Adipose tissue (tissue), 3 donors: ENCODE results near the gene TRPM3. TPM values are rescaled to one million over a fixed set of nuclear protein-coding genes. Genes with fewer than 3 reads are reported as not detected.

ENCODE experiments used
- H3K27ac ChIP-seq: one replicate; pipeline ENCODE4 v1.5.1; 2013; ENCODE audit warnings: low read depth, low read length
- WGBS, 3 donors: extraction: QIAGEN DNeasy Blood & Tissue Kit; methylation state at CpG; one replicate each; pipeline ENCODE4 v1.1.7; 2013; 5-methylcytosine and 5-hydroxymethylcytosine counted together
- polyA plus RNA-seq, 3 donors: library from polyadenylated mRNA; stranded (reverse); fragments of 200-250 nt; gene quantifications; one replicate each; pipeline ENCODE4 v1.2.3, GENCODE V29; 2013
- donor health status: healthy with polysubstance abuse.
- donor health status: Bipolar disorder and iron deficiency.
- donor health status: healthy.

Gene TRPM3
- polyA plus RNA-seq, 3 donors: 0.09 to 0.22 (median 0.10) TPM

DNA sequence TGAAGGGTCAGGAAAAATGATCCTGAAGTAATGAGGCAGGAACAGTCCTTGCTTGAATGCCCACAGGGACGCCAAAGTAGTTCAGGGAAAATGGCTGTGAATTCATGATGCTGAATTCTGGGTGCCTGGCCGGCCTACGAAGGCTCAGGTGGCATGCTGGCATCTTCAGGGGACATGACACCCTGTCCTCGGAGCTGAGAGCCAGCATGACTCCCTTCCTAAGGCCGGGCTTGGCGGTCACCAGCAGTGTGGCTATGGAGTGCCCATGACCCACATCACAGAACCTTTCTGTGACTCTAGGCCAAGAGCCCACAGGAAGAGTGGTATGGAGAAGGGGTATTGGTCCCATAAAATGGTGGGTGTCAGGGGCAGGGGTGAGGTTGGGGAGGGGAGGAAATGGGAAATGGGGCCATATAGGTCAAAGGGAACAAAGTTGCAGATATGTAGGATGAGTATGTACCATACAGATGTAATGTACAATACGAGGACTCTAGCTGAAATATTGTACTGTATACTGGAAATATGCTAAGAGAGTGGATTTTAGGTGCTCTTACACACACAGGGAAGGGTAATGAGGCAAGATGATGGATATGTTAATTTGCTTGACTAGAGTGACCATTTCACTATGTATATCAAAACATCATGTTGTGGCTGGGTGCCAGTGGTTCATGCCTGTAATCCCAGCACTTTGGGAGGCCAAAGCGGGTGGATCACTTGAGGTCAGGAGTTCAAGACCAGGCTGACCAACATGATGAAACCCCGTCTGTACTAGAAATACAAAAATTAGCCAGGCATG, 504.2 kb downstream of the TRPM3 start:
- WGBS, 3 donors: 90 to 95% (median 91%) methylated on average over 9 of the region's 9 CpGs
- no peak overlapping the region for H3K27ac ChIP-seq

GRCh38 chr9:70616228-70616990, 505.0 kb downstream of the TRPM3 start:
- WGBS, 3 donors: 89 to 94% (median 92%) methylated on average over 7 of the region's 7 CpGs

GRCh38 chr9:70615464-70616138, 505.8 kb downstream of the TRPM3 start:
- WGBS, 3 donors: 66 to 84% (median 76%) methylated on average over 4 of the region's 4 CpGs
- H3K27ac ChIP-seq: no peak overlapping the region

More at GRCh38 chr9:70616228-70616990, 505.0 kb downstream of the TRPM3 start:
- H3K27ac ChIP-seq: no peak overlapping the region

DNA sequence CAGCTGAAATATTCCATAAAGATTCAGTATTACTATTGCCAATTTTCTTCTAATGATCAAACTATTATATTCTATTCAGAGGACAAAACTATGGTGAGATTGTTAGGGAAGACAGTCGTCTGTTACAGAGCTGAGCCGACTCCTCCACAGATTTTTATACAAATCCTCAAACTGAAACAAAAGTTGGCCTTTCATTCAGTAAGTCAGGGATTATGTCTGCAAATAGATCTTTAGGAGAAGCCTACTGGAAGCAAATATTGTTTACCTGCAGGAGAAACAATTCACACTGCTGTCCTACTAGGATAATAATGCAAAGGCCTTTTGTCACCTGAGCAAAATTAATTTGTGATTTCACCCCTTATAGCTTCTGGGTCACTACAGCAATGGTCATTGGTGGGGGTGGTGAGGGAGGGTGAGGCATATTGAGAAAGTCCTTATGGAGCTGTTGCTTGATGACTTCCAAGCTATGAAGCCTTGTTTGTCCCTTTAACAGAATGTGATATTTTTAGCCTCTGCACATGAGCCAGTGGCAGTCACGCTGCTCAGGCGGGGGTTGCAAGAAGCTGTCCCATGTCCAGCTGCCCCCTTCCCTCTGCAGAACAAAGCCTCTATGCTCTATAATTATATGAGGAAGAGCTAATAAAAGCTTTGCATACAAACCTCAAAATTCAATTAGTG, 506.5 kb downstream of the TRPM3 start:
- 65 to 76% (median 69%) methylated on average over 4 of the region's 4 CpGs for WGBS, 3 donors
- H3K27ac ChIP-seq: no peak overlapping the region

GRCh38 chr9:70613024-70613768, 508.2 kb downstream of the TRPM3 start:
- WGBS, 3 donors: 76 to 80% (median 77%) methylated on average over 4 of the region's 4 CpGs
- H3K27ac ChIP-seq: no peak overlapping the region

DNA sequence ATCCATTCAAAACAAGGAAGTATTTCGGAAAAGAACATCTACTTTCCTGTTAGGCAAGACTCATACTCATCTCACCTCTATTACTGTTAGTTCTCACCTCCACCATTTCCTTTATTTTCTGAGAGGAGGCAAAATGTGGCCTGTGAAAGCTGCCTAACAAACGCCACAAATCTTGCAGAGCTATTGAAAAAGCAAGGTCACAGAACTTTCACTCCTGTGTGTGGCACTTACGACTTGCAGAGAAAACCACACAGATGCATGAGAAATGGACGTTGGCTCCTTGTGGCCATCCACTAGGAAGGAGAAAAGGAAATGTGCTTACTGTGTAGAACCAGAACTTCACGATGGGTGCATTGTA, 511.2 kb downstream of the TRPM3 start:
- 84 to 91% (median 88%) methylated on average over 5 of the region's 5 CpGs for WGBS, 3 donors
- H3K27ac ChIP-seq: no peak overlapping the region

DNA sequence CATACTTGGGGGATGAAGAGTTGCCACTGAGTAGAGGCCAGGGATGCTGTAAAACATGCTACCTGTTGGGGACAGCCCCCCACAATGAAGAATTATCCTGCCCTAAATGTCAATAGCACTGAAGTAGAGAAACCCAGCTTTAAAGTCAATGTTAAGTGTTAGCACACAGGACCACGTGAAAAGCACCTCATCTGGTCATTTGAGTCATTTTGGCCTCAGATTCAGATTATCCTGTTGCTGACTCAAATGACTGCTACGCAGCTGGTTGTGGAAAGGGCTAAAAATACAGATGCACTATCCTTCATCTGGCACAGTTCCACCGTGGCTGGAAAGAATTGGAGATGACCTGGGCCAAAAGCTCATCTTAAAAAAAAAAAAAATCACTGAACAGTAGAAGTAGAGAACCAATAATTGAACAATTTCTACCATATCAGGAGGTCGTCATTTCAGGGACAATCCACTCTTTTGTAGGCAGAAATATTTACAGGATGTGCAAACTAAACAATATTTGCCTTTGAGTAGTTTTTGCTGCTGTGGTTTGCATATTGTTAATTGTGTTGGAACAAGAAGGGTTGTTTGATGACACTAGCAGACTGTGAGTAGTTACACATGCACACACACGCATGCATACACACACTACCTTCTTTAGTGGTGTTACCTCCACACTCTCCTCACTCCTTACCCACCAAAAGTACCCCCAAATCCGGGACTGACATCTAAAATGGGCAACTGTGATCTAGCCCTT, 511.7 kb downstream of the TRPM3 start:
- no peak overlapping the region for H3K27ac ChIP-seq
- WGBS, 3 donors: 42 to 57% (median 42%) methylated on average over 6 of the region's 6 CpGs

DNA sequence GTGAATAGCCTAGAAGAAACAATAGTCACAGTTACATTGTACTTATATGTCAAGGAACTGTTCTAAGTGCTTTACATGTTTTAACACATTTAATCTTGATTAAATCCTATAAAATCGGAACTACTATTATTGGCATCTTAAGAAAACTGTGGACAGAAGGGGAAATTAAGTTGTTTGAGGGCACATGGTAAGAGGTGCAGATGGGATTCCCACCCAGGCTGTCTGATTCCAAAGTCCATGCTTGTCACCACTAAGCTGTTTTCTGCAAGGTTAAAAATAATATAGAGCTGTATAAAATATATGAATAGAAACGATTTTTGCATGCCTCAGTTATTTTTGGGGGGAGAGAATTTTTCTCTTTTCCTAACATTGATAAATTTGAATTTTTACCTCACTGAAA, 512.4 kb downstream of the TRPM3 start:
- no peak overlapping the region for H3K27ac ChIP-seq
- 70 to 89% (median 88%) methylated on average over 2 of the region's 2 CpGs for WGBS, 3 donors

- 40 to 72% (median 43%) methylated on average over 9 of the region's 9 CpGs for WGBS, 3 donors
- no peak overlapping the region for H3K27ac ChIP-seq
These were observed 513.5 kb downstream of the TRPM3 start for GRCh38 chr9:70607926-70608325.

GRCh38 chr9:70607329-70607728, 514.1 kb downstream of the TRPM3 start:
- H3K27ac ChIP-seq: no peak overlapping the region
- WGBS, 3 donors: 86 to 96% (median 93%) methylated on average over 5 of the region's 5 CpGs

- H3K27ac ChIP-seq: no peak overlapping the region
- 83 to 89% (median 86%) methylated on average over 6 of the region's 6 CpGs for WGBS, 3 donors
These were observed 518.4 kb downstream of the TRPM3 start for GRCh38 chr9:70603020-70603411.

DNA sequence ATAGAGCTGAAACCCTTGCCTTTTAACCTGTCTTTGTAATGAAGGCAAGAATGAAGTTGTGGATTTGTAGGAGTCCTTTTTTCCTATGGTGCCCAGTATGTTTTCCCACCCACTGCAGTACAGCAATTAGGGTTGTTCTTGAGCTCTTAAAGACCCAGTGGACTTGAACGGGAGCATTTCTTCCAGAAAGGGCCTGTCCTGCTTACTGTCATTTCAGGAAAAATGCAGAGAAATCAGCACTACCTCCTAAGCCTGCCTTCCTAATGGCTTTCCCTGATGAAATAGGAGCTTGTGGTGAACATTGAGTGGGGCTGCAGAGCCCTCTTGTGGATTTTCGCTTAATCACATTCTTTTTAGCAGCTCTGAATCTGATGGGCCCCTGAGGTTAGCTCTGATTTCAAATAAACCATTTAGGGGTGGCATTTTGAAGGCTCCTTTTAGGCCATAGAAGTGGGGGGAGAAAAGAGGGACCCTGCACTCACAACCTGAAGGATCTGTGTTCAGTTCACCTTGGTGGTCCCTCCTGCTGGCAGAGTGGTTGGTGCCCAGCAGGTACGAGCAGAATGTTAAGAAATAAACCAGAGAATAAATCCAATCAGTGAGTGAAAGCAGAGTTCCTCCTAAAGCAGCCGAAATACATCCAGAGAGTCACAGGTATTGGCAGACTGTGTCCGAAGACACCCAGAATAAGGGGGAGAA, 519.0 kb downstream of the TRPM3 start:
- H3K27ac ChIP-seq: no peak overlapping the region
- 43 to 53% (median 48%) methylated on average over 5 of the region's 5 CpGs for WGBS, 3 donors

DNA sequence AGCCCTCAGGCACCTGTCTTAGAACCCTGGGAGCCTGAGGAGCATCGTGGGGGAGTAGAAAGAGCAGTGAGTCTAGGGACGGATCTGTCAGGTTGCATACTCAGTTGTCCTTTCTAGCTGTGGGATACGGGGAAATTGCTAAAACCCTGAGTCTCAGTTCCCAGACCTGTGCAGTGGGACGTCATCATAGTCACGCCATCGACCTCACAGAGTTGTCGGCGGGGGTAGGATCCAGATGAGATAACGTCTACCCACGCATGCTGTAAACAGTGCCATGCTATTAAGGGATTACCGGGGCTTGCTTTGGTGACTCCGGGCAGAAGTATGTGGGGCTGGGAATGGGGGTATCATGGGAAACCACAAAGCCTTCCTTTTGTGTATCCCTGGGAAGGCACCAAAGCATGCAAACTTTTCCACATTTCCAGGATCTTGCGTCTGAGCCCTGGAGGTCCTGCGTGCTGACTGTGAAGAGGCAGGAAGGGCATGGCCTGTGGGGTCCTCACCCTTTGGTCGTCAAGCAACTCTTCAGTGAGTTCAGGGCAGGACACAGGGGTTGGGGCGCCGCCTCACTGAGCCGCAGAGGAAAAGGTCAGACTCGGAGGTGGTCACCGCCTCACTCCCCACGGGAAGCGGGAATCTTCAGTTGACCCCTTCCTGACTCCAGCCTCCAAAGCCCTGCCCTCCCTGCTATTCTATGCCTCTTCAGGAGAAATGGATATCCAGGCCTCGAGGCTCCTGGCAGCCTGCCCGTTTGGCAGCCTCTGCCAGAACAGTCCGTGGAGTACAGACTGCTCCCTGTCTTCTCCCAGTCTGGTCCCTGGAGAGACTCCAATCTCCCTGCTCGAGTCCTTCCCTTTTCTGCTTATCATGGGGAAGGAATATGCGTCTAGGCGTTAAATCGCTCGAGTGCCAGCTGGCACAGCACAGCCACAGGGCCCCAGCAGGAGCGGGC, 520.1 kb downstream of the TRPM3 start:
- H3K27ac ChIP-seq: peak overlapping the region; percentile 95
- WGBS, 3 donors: 31 to 49% (median 38%) methylated on average over 31 of the region's 31 CpGs

GRCh38 chr9:70600506-70600905, 520.9 kb downstream of the TRPM3 start:
- WGBS, 3 donors: 35 to 52% (median 43%) methylated on average over 1 of the region's 1 CpG
- peak overlapping the region; percentile 95 for H3K27ac ChIP-seq

GRCh38 chr9:70597886-70598285, 523.5 kb downstream of the TRPM3 start:
- no peak overlapping the region for H3K27ac ChIP-seq

DNA sequence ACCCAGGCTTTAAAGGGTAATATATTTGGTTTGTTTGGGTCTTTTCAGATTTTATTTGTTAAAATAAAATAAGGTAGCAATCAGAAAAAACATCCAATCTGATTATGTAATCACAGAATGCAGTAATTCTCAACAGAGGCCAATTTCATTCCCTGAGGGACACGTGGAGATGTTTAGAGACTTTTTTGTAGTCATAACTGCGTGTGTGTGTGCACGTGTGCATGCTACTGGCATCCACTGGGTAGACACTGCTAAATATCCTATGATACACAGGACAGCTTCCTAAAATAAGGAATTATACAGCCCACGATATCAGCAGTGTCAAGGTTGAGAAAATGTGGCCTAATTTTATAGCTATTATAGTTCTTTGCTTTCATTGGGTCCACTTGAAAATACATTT, 526.2 kb downstream of the TRPM3 start:
- H3K27ac ChIP-seq: no peak overlapping the region
- WGBS, 3 donors: 66 to 78% (median 72%) methylated on average over 4 of the region's 4 CpGs
